GM23248 (cell line): ENCODE results near the gene TSPOAP1. TPM values are rescaled to one million over a fixed set of nuclear protein-coding genes. Genes with fewer than 3 reads are reported as not detected.

ENCODE experiments used
- DNase-seq: peaks from one replicate; pipeline ENCODE4 v3.0.0-alpha.2; 2015
- H2AFZ ChIP-seq: fragments of 200-600 bp; sonication (generic); 2 replicates; pipeline ENCODE4 v1.6.1; 2016; ENCODE audit warnings: antibody characterized with exemption
- H3F3A ChIP-seq: fragments of 200-600 bp; sonication (generic); 2 replicates; pipeline ENCODE4 v1.6.1; 2016; ENCODE audit warnings: mild to moderate bottlenecking, antibody characterized with exemption, mixed run types; ENCODE audit not compliant: insufficient read depth
- H3K27ac ChIP-seq: fragments of 200-600 bp; sonication (generic); 2 replicates; pipeline ENCODE4 v1.5.1; 2016; ENCODE audit warnings: mild to moderate bottlenecking
- H3K27me3 ChIP-seq: fragments of 200-600 bp; sonication (generic); replicated peaks from 2 replicates; pipeline ENCODE4 v1.6.1; 2016; ENCODE audit warnings: mild to moderate bottlenecking; ENCODE audit not compliant: insufficient read depth
- H3K36me3 ChIP-seq: fragments of 200-600 bp; sonication (generic); 2 replicates; pipeline ENCODE4 v1.6.1; 2016; ENCODE audit warnings: low read depth, mild to moderate bottlenecking
- H3K4me1 ChIP-seq: fragments of 200-600 bp; sonication (generic); 2 replicates; pipeline ENCODE4 v1.6.1; 2016; ENCODE audit warnings: mild to moderate bottlenecking; ENCODE audit not compliant: insufficient read depth
- H3K4me2 ChIP-seq: fragments of 200-600 bp; sonication (generic); one replicate; pipeline ENCODE4 v1.6.1; 2016; ENCODE audit warnings: mild to moderate bottlenecking; ENCODE audit not compliant: unreplicated experiment
- H3K4me3 ChIP-seq: fragments of 200-600 bp; sonication (generic); 2 replicates; pipeline ENCODE4 v1.5.1; 2016; ENCODE audit warnings: mild to moderate bottlenecking
- H3K79me2 ChIP-seq: fragments of 200-600 bp; sonication (generic); 2 replicates; pipeline ENCODE4 v1.6.1; 2016; ENCODE audit warnings: mild to moderate bottlenecking; ENCODE audit not compliant: insufficient read depth
- H3K9ac ChIP-seq: fragments of 200-600 bp; sonication (generic); 2 replicates; pipeline ENCODE4 v1.6.1; 2016; ENCODE audit warnings: mild to moderate bottlenecking
- H3K9me2 ChIP-seq: fragments of 200-600 bp; sonication (generic); 2 replicates; pipeline ENCODE4 v1.6.1; 2016; ENCODE audit warnings: mixed run types, mild to moderate bottlenecking, moderate library complexity; ENCODE audit not compliant: insufficient read depth
- H3K9me3 ChIP-seq: fragments of 200-600 bp; sonication (generic); one replicate; pipeline ENCODE4 v1.6.1; 2017; ENCODE audit warnings: low read depth
- H4K20me1 ChIP-seq: fragments of 200-600 bp; sonication (generic); 2 replicates; pipeline ENCODE4 v1.6.0; 2016; ENCODE audit not compliant: insufficient read depth
- EZH2 ChIP-seq: fragments of 200-600 bp; sonication (generic); IDR thresholded peaks from 2 replicates; pipeline ENCODE4 v1.6.1; 2018; ENCODE audit warnings: antibody characterized with exemption, mild to moderate bottlenecking; ENCODE audit not compliant: insufficient read depth, poor library complexity, severe bottlenecking
- EZH2phosphoT487 ChIP-seq: fragments of 200-600 bp; sonication (generic); IDR thresholded peaks from 2 replicates; pipeline ENCODE4 v1.6.1; 2018; ENCODE audit warnings: antibody characterized with exemption, moderate library complexity, mild to moderate bottlenecking, low read depth; ENCODE audit not compliant: insufficient read depth
- WGBS, 2 experiments: methylation state at CpG; one replicate each; pipeline ENCODE4 v1.1.6; 2015 to 2017; ENCODE audit warnings: low lambda C conversion rate in 2 of 2, low coverage in 1 of 2; ENCODE audit errors: missing lambda C conversion rate in 2 of 2; 5-methylcytosine and 5-hydroxymethylcytosine counted together
- in situ Hi-C: fragments of 300-500 bp; cut with MboI; formaldehyde crosslinking; loops from 2 replicates; pipeline ENCODE4 v1.15.0; 2020
- polyA plus RNA-seq: library from polyadenylated mRNA; unstranded; fragments of >200 nt; fragmentation: Nextera tagmentation; extraction: Ambion mirVana; gene quantifications from 2 replicates; pipeline ENCODE4 v1.2.1, GENCODE V29; 2016
- total RNA-seq: library from RNA; depleted of rRNA; stranded (reverse); fragments of >200 nt; shearing (Covaris generic); gene quantifications from 2 replicates; pipeline ENCODE4 v1.2.3, GENCODE V29; 2014

Gene TSPOAP1
- total and polyA plus RNA-seq, 2 experiments from 2014 or later = 0.76 to 1.0 TPM

DNA sequence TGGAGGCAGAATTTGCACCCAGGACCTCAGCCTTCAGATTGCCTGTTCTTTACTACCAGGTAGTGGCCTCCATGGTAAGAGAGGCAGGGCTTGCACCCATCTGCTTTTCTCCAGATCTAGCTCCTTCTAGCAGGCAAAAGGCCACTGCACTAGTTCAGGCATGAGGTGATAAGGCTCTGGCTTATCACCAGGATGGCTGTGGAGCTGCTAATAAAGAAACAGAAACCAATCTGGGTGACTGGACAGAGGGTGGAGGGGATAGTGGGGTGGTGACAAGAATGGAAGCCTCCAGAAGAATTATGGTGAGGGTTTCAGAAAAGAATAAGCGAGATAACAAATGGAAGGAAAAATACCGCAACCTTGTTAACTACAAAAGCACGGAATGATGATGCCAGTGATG, 38.9 kb upstream of the TSPOAP1 start:
- DNase-seq = no peak
- Histone ChIP-seq H3F3A (no peaks in the 10 kb centered on the region), H3K9ac (no peak overlapping the region), H3K36me3 (no peaks in the 10 kb centered on the region), H4K20me1 (no peaks in the 10 kb centered on the region), H3K9me3 (no peaks in the 10 kb centered on the region), H3K9me2 (no peaks in the 10 kb centered on the region), H3K27me3 (peaks cover 6% of the 10 kb centered on the region; the same call in 1 of the 2 replicates), H3K4me2 (no peak overlapping the region), H3K4me3 (no peak overlapping the region), H3K79me2 (no peaks in the 10 kb centered on the region), H3K4me1 (no peaks in the 10 kb centered on the region), H3K27ac (no peak overlapping the region), H2AFZ (no peak overlapping the region)
- TF ChIP-seq EZH2 (no peak), EZH2phosphoT487 (no peak)
- in situ Hi-C loops = no loop called here
- WGBS, 2 experiments = 71 to 76% methylated on average over 3 of the region's 3 CpGs

DNA sequence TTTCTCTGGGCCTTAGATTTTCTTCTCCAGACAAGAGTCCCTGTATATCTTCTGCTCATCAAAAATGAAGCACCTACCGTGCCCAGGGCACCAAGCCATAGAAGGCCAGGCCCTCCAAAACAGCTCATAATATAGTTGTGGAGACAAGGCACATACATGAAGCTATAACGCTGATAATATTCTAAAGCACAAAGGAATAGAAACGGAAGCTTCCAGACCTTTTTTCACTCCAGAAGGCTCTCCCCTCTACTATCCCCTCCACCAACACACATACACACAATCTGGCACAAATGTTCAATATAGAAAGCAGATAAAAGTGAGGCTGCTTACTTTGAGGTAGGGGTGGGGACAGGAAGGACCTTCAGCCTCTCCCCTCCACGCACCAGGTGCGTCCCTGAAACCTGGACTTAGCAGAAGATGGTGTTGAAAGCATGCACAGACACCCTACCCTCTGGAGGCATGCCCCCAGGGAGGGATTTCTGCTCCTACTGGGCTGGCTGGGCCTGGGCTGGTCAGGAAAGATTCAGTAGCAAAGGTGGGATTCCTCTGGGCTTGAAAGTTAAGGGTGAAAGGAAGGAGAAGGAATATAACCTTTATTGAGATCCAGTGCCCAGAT, 37.5 kb upstream of the TSPOAP1 start:
- Histone ChIP-seq H3K27me3 (peaks cover 6% of the 10 kb centered on the region), H3K27ac (no peak overlapping the region), H3K4me1 (no peaks in the 10 kb centered on the region), H3K9ac (no peak overlapping the region), H3F3A (no peaks in the 10 kb centered on the region), H3K4me2 (no peak overlapping the region), H3K9me2 (no peaks in the 10 kb centered on the region), H3K4me3 (no peak overlapping the region), H2AFZ (no peak overlapping the region), H3K9me3 (no peaks in the 10 kb centered on the region), H3K79me2 (no peaks in the 10 kb centered on the region), H4K20me1 (no peaks in the 10 kb centered on the region), H3K36me3 (no peaks in the 10 kb centered on the region)
- WGBS, 2 experiments = 29 to 36% methylated on average over 5 of the region's 5 CpGs
- TF ChIP-seq EZH2 (no peak), EZH2phosphoT487 (no peak)
- in situ Hi-C loops = no loop called here
- no peak for DNase-seq

DNA sequence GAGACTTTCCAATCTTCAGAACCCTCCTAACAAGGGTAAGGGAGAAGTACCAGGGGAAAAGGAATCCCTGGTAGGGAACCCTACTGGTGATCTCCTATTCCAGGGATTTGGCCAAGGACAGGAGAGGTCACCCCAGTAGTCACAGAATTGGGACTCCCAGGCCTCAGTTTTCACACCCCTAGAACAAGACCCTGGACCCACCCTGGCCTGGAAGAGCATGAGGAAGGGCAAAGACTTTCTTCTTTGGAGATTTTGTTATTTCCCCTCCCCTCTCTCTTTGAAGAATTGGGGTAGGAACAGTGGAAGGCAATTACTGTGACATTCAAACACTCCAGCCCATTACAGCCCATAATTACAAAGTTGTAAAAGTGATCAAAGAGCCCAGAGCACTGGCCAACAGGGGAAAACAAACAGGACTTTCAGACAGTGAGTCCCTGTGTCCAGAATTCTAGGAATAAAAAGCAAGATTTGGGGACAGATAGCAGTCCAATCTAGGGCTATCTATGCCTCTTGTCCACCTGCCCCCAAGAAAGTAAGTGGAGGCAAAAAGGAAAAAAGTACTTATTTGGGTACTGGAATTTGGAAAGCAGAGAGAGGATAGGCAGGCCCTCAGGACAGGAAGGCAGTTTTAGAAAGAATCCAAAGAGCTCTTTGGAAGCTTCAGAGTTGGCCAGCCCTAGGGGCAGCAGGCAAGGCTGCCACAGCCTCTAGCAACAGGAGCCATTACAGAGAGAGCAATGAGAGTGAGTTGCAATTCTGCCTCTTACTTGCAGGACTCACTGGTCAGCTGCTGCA, 36.8 kb upstream of the TSPOAP1 start:
- no peaks in the 10 kb centered on the region for H3F3A ChIP-seq
- H3K36me3 ChIP-seq = no peaks in the 10 kb centered on the region
- in situ Hi-C loops = no loop called here
- no peaks in the 10 kb centered on the region for H3K4me1 ChIP-seq
- H3K9ac ChIP-seq = no peak overlapping the region
- no peak for TF ChIP-seq EZH2phosphoT487
- no peak for TF ChIP-seq EZH2
- H3K9me2 ChIP-seq = no peaks in the 10 kb centered on the region
- DNase-seq = no peak
- H3K27me3 ChIP-seq = peaks cover 6% of the 10 kb centered on the region
- no peaks in the 10 kb centered on the region for H3K9me3 ChIP-seq
- H3K4me3 ChIP-seq = no peak overlapping the region
- H3K79me2 ChIP-seq = no peaks in the 10 kb centered on the region
- H3K27ac ChIP-seq = no peak overlapping the region
- H3K4me2 ChIP-seq = no peak overlapping the region
- H2AFZ ChIP-seq = no peak overlapping the region
- no peaks in the 10 kb centered on the region for H4K20me1 ChIP-seq

DNA sequence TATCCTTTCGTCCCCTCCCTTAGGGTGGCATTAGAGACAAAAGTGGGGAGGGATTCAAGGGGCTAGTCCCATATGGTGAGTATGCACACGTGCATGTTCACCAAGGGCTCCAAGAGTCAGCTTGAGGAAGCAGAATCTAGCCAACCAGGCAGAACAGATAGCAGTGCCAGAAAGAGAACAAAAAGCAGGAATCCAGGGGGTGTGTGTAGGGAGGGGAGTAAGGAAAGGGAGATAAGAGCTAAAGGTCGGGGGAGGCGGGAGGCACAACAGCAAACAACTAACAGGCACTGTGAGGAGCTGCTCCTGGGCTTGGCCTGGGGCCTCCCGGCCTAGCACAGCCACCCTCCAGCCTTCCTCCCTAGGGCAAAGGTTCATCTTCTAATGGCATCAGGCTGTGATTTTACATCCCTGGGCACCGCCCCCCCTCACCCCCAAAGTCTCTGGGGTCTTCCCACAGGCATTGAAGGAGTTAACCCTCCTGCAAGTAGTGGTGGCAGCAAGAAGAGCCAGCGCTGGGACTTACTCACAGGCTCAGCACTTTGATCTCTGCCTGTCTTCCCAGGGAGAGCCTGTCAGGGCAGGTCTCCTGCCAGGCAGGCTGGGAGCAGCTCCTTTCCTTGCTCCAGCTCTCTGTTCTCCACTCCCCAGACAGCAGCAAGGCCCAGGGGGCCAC, 35.8 kb upstream of the TSPOAP1 start:
- Histone ChIP-seq H4K20me1 (no peaks in the 10 kb centered on the region), H2AFZ (no peak overlapping the region), H3K79me2 (no peaks in the 10 kb centered on the region), H3K27ac (no peak overlapping the region), H3K9me3 (no peaks in the 10 kb centered on the region), H3K4me1 (no peaks in the 10 kb centered on the region), H3K9me2 (no peaks in the 10 kb centered on the region), H3K27me3 (peaks cover 6% of the 10 kb centered on the region), H3F3A (no peaks in the 10 kb centered on the region), H3K36me3 (no peaks in the 10 kb centered on the region), H3K9ac (no peak overlapping the region), H3K4me3 (no peak overlapping the region), H3K4me2 (no peak overlapping the region)
- 16 to 19% methylated on average over 5 to 7 of the region's 7 CpGs for whole genome bisulfite sequencing, 2 experiments
- DNase-seq = no peak
- in situ Hi-C loops = no loop called here
- TF ChIP-seq EZH2phosphoT487 = no peak
- TF ChIP-seq EZH2 = no peak
